AG09309 (cell line): ENCODE measurements around the gene EIF4G2.

Experiments used
- DNase-seq: peaks from one replicate; pipeline ENCODE4 v3.0.0-alpha.2; 2010; ENCODE audit warnings: low read depth
- H3K4me3 ChIP-seq: 2 replicates; pipeline ENCODE4 v1.5.1; 2011; ENCODE audit warnings: mild to moderate bottlenecking, low read depth, low read length, moderate library complexity; ENCODE audit not compliant: control insufficient read depth
- TF ChIP-seq, protein P1 (sequence below): IDR thresholded peaks from 2 replicates; pipeline ENCODE4 v1.5.1; 2011; ENCODE audit warnings: mild to moderate bottlenecking, low read depth, low read length, inconsistent platforms; ENCODE audit not compliant: insufficient read depth, control insufficient read depth; ENCODE audit errors: missing control alignments

EIF4G2 gene

DNA sequence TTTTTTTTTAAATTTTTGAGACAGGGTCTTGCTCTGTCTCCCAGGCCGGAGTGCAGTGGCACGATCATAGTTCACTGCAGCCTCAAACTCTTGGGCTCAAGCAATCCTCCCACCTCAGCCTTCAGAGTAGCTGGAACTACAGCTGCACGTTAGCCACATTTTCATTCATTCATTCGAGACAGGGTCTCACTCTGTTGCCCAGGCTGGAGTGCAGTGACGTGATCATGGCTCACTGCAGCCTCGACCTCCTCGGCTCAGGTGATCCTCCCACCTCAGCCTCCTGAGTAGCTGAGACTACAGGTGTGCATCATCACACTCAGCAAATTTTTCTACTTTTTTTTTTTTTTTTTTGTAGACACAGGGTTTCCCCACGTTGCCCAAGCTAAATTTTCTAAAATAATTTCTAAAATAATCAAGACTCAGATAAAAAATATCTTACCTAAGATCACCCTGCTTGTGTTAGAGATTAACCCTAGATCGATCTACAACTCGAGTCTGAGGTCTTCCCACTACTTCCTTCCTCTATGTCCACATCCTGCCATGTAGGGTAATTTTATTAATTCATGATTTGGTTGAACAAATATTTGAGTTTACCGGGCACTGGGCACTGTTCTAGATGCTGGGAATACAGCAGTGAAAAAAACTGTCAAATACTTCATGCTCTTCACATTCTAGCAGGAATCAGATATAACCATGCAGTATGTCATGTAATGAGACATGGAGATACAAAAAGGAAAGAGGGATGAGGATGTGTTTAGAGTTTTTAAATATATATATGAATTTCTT is 15.1 kb downstream of the EIF4G2 start:
- DNase-seq: no peak
- TF ChIP-seq, protein P1, sequence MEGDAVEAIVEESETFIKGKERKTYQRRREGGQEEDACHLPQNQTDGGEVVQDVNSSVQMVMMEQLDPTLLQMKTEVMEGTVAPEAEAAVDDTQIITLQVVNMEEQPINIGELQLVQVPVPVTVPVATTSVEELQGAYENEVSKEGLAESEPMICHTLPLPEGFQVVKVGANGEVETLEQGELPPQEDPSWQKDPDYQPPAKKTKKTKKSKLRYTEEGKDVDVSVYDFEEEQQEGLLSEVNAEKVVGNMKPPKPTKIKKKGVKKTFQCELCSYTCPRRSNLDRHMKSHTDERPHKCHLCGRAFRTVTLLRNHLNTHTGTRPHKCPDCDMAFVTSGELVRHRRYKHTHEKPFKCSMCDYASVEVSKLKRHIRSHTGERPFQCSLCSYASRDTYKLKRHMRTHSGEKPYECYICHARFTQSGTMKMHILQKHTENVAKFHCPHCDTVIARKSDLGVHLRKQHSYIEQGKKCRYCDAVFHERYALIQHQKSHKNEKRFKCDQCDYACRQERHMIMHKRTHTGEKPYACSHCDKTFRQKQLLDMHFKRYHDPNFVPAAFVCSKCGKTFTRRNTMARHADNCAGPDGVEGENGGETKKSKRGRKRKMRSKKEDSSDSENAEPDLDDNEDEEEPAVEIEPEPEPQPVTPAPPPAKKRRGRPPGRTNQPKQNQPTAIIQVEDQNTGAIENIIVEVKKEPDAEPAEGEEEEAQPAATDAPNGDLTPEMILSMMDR: no peak
- H3K4me3 ChIP-seq: no peak overlapping the region

DNA sequence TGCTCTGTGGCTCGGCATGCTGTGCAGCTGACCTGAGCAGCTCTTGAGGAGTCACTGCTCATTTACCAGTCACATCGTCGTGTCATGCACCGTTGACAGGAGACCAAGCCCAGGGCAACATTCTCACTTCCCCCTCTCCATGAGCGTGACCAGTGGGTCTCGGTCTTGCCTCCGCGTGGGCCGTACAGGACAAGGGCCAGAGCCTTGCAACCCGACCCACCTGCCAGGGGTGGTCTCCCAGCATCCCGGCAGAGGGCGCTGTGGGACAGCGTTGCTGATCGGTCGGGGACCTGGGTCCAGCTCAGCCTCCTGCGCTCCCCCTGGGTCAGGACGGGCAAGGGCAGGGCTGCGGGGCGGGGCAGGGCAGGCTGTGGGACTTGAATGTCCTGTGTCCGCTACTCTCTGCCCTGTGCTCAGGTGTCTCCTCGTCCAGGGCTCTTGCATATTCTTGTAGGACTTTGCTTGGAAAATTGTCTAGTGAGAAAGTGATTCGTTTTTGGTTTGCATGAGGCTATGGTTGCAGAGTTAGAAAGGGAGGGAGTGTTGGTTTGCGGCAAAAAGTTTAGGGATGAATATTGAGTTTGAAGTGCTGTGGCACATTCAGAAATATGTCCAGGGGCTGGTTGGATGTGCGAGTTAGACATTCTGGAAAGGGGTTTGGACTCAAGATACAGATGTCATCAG is 16.2 kb downstream of the EIF4G2 start:
- no peak for DNase-seq
- TF ChIP-seq, protein P1: peak; percentile 99
- no peak overlapping the region for H3K4me3 ChIP-seq

DNA sequence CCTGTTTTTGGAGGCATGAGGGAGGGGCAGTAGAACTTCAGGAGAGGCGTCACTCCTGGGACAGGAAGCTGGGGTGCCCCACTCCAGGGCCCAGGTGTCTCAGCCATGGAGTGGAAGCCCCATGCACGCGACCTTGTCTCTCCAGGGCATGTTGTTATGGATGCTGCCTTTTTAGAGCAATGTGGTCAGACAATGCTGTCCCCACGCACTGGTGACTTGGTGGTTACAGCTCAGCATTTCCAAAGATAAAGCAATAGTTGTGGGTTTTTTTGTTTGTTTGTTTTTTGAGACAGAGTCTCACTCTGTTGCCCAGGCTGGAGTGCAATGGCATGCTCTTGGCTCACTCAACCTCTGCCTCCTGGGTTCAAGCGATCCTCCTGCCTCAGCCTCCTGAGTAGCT is 22.3 kb downstream of the EIF4G2 start:
- DNase-seq: no peak
- TF ChIP-seq, protein P1: no peak
- H3K4me3 ChIP-seq: no peak overlapping the region

DNA sequence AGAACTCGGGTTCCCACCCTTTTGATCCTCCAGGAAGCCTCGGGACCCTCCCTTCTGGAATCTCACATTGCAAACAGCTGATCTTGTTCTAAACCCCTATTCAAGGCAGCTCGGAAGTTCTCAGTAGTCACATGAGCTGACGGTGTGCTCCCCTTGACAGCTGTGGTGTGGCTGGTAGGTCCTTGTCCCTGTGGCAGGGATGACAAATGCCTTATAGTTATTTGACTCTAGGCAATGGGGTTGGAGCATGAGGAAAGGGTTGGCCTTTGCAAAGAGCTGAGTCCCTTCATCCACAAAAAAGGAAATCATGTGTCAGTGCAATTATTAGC is 23.6 kb downstream of the EIF4G2 start:
- TF ChIP-seq, protein P1: no peak
- H3K4me3 ChIP-seq: no peak overlapping the region
- no peak for DNase-seq

DNA sequence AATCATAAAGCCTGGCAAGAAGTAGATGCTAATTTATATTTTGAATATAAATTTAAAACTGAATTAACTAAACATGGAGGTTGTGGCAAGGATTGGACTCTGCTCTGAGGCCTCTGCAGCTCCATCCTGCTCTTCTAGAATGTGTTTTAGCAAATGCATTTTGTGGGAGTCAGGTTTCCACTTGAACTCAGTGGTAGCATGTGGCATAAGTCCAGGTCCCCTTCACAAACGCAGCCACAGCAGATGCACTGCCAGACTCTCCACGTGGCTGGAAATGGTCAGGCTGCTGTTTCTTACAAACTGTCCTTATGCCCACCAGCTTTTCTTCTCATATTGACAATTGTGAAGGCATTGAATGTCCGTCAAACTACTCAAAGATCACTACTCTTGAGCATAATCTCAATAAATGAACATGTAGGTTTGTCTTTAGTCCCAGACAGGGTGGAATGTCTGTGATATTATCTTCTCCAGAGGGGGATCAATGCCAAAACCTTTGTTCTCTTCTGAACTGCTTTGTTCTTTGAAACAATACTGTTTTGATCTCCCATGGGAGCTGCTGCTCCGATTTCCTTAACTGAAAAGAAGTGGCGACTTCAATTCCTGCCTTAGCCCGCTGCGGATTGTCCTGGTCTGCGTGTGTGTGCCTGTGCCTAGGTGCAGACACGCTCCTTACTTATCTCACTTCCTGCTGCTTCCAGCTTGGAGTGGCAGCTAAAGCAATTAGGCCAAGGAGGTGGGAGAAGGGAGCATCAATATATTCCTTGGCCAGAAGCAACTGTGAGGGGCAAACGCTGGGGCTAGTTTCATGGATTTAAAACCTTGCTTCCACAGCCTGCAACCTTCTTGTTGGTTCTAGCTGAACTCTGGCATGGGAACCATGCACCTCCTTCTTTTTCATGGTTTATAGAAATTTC is 24.2 kb downstream of the EIF4G2 start:
- no peak for DNase-seq
- H3K4me3 ChIP-seq: no peak overlapping the region
- TF ChIP-seq, protein P1: no peak

DNA sequence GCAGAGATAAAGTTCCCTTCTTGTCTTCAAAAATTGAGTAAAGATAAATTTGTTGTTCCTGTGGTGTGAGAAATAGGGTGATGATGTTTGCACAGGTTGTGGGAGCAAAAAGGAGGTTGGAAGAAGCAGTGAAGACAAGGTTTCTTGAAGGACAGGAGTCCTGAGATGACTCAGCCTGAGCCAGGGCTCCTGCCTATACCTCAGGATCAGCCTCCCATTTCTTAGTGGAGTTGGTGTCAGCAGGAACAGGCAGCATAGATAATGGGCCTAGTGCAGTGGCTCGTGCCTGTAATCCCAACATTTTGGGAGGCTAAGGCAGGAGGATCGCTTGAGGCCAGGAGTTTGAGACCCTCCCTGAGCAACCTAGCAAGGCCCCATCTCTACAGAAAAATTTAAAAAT is 28.7 kb downstream of the EIF4G2 start:
- TF ChIP-seq, protein P1: no peak
- H3K4me3 ChIP-seq: no peak overlapping the region
- DNase-seq: no peak
